Liver (tissue), 3 donors: ENCODE results near the gene CD300E.

Experiments
- CTCF ChIP-seq: fragments of 150-350 bp; IDR thresholded peaks from 2 replicates; pipeline ENCODE4 v1.5.1; 2017; ENCODE audit warnings: improper control_type of control experiment, low read depth, low read length; ENCODE audit not compliant: missing input control
- JUND ChIP-seq, 2 donors: IDR thresholded peaks; 2 replicates each; pipeline ENCODE4 v1.6.1; 2016; ENCODE audit warnings: antibody characterized with exemption in 2 of 2
- REST ChIP-seq: IDR thresholded peaks from 2 replicates; pipeline ENCODE4 v1.6.1; 2016; ENCODE audit warnings: antibody characterized with exemption, mild to moderate bottlenecking
- SP1 ChIP-seq: IDR thresholded peaks from 2 replicates; pipeline ENCODE4 v1.6.1; 2018; ENCODE audit warnings: antibody characterized with exemption, mild to moderate bottlenecking
- YY1 ChIP-seq: IDR thresholded peaks from 2 replicates; pipeline ENCODE4 v1.6.1; 2016; ENCODE audit warnings: antibody characterized with exemption, mild to moderate bottlenecking
- donor health status: healthy.
- donor health status: healthy.

- no peak for TF ChIP-seq CTCF
- no peak for TF ChIP-seq JUND (IDR thresholded peaks at IDR 0.05)
- no peak for TF ChIP-seq REST
- TF ChIP-seq SP1, result no peak
- no peak for TF ChIP-seq YY1
These were observed 51.8 kb downstream of the CD300E start for GRCh38 chr17:74571621-74572270.
